PFSK-1 (cell line): ENCODE results near the gene GINS1.

Experiments
- FOXP2 ChIP-seq: optimal IDR thresholded peaks from 2 replicates; pipeline ENCODE3; 2011; ENCODE audit warnings: borderline replicate concordance, control low read depth, inconsistent platforms; ENCODE audit not compliant: insufficient read depth; ENCODE audit errors: extremely low read length, extremely low read depth
- POLR2AphosphoS5 ChIP-seq: IDR thresholded peaks from 2 replicates; pipeline ENCODE4 v1.6.1; 2012; ENCODE audit warnings: low read depth, mild to moderate bottlenecking, control low read depth, low read length, moderate library complexity
- REST ChIP-seq, 2 experiments: IDR thresholded peaks; 2 replicates each; pipeline versions ENCODE4 v1.6.1 to v1.8.0; 2011 to 2012; ENCODE audit warnings: low read depth in 2 of 2, low read length in 2 of 2, control low read depth in 1 of 2, inconsistent platforms in 1 of 2, mild to moderate bottlenecking in 1 of 2, moderate library complexity in 1 of 2; ENCODE audit not compliant: insufficient read depth in 1 of 2
- SIN3A ChIP-seq: IDR thresholded peaks from 2 replicates; pipeline ENCODE4 v1.6.1; 2012; ENCODE audit warnings: mild to moderate bottlenecking, low read length, moderate library complexity, borderline replicate concordance; ENCODE audit not compliant: insufficient read depth
- TAF1 ChIP-seq: IDR thresholded peaks from 2 replicates; pipeline ENCODE4 v1.6.1; 2012; ENCODE audit warnings: low read length, control low read depth, borderline replicate concordance; ENCODE audit not compliant: insufficient read depth

The GINS1 gene

DNA sequence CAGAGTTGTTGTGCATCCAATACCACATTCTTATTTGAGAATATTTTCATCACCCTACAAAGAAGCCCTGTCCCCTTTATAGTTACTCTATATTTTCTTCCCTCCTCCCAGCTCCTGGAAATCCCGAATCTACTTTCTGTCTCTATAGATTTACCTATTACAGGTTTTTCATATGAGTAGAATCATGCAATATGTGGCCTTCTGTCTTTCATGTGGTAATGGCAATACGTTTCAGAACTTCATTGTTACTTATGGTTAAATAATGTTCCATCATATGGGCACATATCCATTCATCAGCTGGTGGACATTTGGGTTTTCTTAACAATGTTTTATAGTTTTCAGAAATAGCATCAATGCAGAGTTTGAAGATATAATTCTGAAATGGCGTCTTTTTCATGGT lies 17.1 kb downstream of the GINS1 start:
- no peak for TF ChIP-seq SIN3A

- TF ChIP-seq TAF1 (no peak), POLR2AphosphoS5 (no peak), SIN3A (no peak), REST (IDR thresholded peaks at IDR 0.05; ENCODE audit: insufficient read depth in 1 of 2, low read depth in 2 of 2, low read length in 2 of 2) (no peak), FOXP2 (no peak)
Measured at GRCh38 chr20:25437153-25437581, 29.7 kb downstream of the GINS1 start.

GRCh38 chr20:25439328-25439727 lies 31.9 kb downstream of the GINS1 start:
- TF ChIP-seq SIN3A (no peak), POLR2AphosphoS5 (no peak), TAF1 (no peak), FOXP2 (no peak), REST (IDR thresholded peaks at IDR 0.05; ENCODE audit: insufficient read depth in 1 of 2, low read depth in 2 of 2, low read length in 2 of 2) (no peak)

DNA sequence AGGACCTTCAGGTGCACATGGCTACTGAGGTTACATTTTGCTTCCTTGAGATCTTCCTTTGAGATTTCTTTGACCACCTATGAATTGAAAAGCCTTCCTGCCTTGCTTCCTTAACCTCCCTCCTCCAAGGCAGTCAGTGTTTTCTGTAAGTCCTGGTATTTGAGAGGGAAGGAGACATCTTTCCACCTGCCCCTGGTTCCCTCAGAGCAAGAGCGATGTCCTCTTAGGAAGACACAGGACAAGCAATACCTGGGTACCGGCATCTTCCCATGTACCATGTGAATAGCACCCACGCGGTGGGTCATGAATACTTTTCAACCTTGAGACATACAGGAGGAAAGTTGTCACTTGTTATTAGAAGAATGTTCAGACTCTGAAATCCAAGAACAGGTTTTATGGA lies 37.1 kb downstream of the GINS1 start:
- TF ChIP-seq FOXP2 (no peak), REST (IDR thresholded peaks at IDR 0.05; ENCODE audit: insufficient read depth in 1 of 2, low read depth in 2 of 2, low read length in 2 of 2) (no peak), TAF1 (no peak)

DNA sequence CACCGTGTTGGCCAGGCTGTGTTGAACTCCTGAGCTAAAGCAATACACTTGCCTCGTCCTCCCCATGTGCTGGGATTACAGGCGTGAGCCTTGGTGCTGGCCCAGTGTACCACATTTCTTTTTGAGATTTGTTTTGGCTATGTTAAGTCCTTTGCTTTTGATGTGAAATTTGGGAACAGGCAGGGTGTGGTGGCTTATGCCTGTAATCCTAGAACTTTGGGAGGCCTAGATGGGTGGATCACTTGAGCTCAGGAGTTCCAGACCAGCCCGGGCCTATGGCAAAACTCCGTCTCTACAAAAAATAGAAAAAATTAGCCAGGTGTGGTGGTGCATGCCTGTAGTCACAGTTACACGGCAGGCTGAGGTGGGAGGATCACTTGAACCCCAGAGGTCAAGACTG lies 40.2 kb downstream of the GINS1 start:
- no peak for TF ChIP-seq TAF1
- no peak for TF ChIP-seq REST (IDR thresholded peaks at IDR 0.05; ENCODE audit: insufficient read depth in 1 of 2, low read depth in 2 of 2, low read length in 2 of 2)
- no peak for TF ChIP-seq POLR2AphosphoS5
- TF ChIP-seq FOXP2 = no peak
- no peak for TF ChIP-seq SIN3A
